ENCODE measurements around the gene POTEE. TPM values are rescaled to one million over a fixed set of nuclear protein-coding genes. Genes with fewer than 3 reads are reported as not detected.
"Not testable (repeated sequence)": the region's sequence is repeated elsewhere in the genome, so short reads cannot be mapped to it uniquely, and the experiment has no call there.

The POTEE gene
- total RNA-seq = not detected

DNA sequence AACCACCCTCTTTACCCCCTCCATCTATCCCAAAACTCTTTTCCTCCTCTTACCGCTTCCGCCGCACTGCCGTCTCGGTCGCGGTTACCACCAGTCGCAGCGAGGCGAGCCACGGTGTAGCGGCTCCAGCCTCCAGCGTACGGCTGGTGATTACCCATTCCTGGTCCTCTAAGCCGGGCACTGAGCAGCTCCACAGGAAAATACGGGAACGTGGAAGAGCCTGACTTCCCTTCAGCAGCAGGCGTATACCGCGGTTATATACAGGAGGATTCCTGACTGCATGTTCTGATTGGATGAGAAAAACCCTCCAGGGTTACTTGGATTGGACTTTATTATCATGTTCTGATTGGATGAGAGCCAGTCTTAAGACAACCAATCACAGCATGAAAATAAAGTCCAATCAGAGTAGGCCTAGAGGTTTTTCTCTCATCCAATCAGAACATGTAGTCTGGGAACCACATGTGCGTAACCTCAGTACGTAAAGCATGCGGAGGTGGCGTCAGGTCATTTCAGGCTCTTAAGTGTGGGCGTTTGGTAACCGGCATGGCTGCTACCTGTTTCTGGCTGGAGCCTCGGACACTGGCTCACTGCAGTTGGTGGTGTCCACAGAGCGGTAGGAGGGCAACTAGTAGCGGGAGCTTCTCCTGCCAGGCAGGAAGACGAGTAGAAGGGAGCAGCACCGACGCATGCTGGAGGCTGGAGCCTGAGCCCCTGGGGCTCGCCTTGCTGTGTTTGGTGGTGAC lies at the start of gene POTEE:
Gene POTEE, plus strand, starts transcription at position 507 of the 743 bp plus-strand sequence. CDS start 8,867 bp downstream, outside the sequence.
- intact Hi-C loops (cut with DNase I); DNase-seq; H3K9me3 ChIP-seq; H3K27me3 ChIP-seq; H3K27ac ChIP-seq; H3K36me3 ChIP-seq (replicated peaks in 1 of 2; ENCODE audit: insufficient read depth in 1 of 2, low read depth in 2 of 2); H3K4me3 ChIP-seq; H3K4me1 ChIP-seq; ATAC-seq: not testable (repeated sequence)
- WGBS, 2 donors = 90 to 93% methylated on average over 19 to 20 of the region's 33 CpGs

DNA sequence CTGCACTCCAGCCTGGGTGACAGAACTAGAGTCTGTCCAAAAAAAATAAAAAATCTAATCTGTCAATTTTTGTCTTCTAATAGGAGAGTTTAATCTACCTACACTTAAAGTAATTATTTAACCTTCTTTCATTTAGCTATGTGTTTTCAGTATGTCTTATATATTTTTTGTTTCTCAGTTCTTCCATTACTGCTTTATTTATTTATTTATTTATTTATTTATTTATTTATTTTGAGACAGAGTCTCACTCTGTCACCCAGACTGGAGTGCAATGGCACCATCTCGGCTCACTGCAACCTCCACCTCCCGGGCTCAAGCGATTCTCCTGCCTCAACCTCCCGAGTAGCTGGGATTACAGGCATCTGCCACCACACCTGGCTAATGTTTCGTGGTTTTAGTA lies 43.8 kb upstream of the POTEE start:
- DNase-seq; H3K4me1 ChIP-seq; H3K4me3 ChIP-seq; H3K9me3 ChIP-seq; H3K36me3 ChIP-seq (replicated peaks in 1 of 2; ENCODE audit: insufficient read depth in 1 of 2, low read depth in 2 of 2); ATAC-seq; H3K27ac ChIP-seq; intact Hi-C loops (cut with DNase I); H3K27me3 ChIP-seq: not testable (repeated sequence)
- WGBS, 2 donors = 86 to 93% methylated on average over 5 of the region's 5 CpGs

DNA sequence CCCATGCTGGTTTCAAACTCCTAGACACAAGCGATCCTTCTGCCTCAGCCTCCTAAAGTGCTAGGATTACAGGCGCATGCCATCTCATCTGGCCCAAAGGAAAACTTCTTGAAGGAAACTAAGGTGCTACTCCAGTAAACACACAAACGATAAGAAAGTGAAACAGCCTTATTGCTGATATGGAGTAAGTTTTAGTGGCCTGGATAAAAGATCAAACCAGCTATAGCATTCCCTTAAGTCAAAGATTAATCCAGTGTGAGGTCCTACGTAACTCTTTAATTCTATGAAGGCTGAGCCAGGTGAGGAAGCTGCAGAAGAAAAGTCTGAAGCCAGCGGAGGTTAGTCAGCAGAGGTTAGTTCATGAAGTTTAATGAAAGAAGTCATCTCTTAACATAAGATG lies 40.8 kb upstream of the POTEE start:
- H3K4me3 ChIP-seq = no peak overlapping the region
- no peak for ATAC-seq
- no peaks in the 10 kb centered on the region for H3K9me3 ChIP-seq

DNA sequence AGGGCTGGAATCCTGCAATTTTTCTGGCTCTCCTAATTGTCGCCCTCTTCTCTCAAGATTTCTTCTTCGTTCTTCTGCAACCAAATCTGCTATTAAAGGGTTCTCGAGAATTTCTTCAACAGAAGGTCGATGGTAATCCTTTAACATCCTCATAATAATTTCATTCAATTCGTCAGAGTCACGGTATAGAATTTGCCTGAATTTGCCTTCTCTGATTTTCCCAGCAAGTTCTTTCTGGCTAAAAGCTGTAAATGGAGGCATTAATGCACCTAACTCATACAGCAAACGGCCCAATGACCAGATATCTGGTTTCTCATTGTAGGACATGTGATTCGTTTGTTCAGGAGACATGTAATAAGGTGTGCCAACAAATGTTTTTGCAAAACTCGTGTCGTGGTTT lies 31.3 kb upstream of the POTEE start:
- 60 to 71% methylated on average over 10 of the region's 10 CpGs for WGBS, 2 donors
- not testable (repeated sequence) for ATAC-seq

More for the DNA sequence above, 40.8 kb upstream of the POTEE start:
- intact Hi-C loops (cut with DNase I) = no loop called here
- no peak for DNase-seq
- Histone ChIP-seq H3K27ac (no peak overlapping the region), H3K27me3 (no peaks in the 10 kb centered on the region), H3K4me1 (no peaks in the 10 kb centered on the region), H3K36me3 (replicated peaks in 1 of 2; ENCODE audit: insufficient read depth in 1 of 2, low read depth in 2 of 2) (no peaks in the 10 kb centered on the region)
- WGBS, 2 donors = 76 to 80% methylated on average over 5 of the region's 5 CpGs
- no peak for TF ChIP-seq POLR2A (IDR thresholded peaks at IDR 0.05)
- TF ChIP-seq, protein P1, sequence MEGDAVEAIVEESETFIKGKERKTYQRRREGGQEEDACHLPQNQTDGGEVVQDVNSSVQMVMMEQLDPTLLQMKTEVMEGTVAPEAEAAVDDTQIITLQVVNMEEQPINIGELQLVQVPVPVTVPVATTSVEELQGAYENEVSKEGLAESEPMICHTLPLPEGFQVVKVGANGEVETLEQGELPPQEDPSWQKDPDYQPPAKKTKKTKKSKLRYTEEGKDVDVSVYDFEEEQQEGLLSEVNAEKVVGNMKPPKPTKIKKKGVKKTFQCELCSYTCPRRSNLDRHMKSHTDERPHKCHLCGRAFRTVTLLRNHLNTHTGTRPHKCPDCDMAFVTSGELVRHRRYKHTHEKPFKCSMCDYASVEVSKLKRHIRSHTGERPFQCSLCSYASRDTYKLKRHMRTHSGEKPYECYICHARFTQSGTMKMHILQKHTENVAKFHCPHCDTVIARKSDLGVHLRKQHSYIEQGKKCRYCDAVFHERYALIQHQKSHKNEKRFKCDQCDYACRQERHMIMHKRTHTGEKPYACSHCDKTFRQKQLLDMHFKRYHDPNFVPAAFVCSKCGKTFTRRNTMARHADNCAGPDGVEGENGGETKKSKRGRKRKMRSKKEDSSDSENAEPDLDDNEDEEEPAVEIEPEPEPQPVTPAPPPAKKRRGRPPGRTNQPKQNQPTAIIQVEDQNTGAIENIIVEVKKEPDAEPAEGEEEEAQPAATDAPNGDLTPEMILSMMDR (IDR thresholded peaks at IDR 0.05) = no peak

DNA sequence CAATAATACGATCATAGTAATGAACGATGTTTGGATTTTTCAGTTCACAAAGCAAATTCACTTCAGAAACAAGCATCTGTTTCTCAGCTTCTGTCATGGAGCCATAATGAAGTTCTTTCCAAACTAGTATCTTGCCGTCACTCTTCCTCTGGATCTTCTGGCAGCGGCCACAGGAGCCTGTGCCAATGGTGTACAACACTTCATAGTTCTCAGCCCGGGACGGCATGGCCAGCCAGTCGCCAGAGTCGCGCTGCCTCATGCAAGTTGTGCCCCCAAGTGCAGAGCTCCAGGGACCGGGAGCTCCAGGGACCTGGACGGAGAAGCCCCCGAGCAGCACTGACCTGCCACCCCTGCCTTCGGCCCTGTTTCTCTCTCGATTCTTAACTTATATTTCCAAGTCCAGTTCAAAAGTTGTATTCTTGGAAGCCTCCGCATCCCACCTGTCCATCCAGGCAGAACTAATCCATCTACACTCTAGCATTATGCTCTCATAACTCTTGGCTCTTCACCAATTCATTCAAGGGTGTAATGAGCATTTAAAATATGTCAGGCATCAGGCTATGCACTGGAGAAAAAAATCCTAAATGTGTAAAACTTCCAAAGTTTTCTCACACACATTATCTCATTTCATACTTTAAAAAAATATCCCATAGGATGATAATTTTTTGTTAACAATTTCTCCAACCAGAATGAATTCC lies 30.5 kb upstream of the POTEE start:
- DNase-seq; ATAC-seq; intact Hi-C loops (cut with DNase I); H3K27ac ChIP-seq; H3K36me3 ChIP-seq (replicated peaks in 1 of 2; ENCODE audit: insufficient read depth in 1 of 2, low read depth in 2 of 2); H3K4me1 ChIP-seq; H3K4me3 ChIP-seq; H3K9me3 ChIP-seq; H3K27me3 ChIP-seq: not testable (repeated sequence)
- 79 to 83% methylated on average over 14 to 15 of the region's 15 CpGs for WGBS, 2 donors

More for the DNA sequence above, 31.3 kb upstream of the POTEE start:
- H3K9me3 ChIP-seq; H3K4me1 ChIP-seq; H3K27me3 ChIP-seq; DNase-seq; intact Hi-C loops (cut with DNase I); H3K27ac ChIP-seq; H3K36me3 ChIP-seq (replicated peaks in 1 of 2; ENCODE audit: insufficient read depth in 1 of 2, low read depth in 2 of 2); H3K4me3 ChIP-seq: not testable (repeated sequence)

DNA sequence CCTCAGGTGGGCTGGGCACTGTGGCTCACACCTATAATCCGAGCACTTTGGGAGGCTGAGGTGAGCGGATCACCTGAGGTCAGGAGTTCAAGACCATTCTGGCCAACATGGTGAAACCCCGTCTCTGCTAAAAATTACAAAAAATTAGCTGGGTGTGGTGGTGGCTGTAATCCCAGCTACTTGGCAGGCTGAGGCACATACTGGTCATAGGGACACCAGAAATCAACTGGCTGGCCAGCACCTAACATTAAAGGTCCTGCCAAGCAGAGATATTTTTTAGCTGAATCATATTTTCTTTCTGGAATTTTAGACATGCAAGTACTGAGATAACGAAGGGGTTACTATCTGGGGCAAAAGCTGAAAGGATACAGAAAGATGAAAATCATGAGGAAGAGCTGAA lies 27.9 kb upstream of the POTEE start:
- H3K9me3 ChIP-seq; DNase-seq; H3K4me3 ChIP-seq; H3K4me1 ChIP-seq; H3K27ac ChIP-seq; H3K36me3 ChIP-seq (replicated peaks in 1 of 2; ENCODE audit: insufficient read depth in 1 of 2, low read depth in 2 of 2); H3K27me3 ChIP-seq; intact Hi-C loops (cut with DNase I); ATAC-seq: not testable (repeated sequence)
- 63 to 64% methylated on average over 4 of the region's 4 CpGs for WGBS, 2 donors

DNA sequence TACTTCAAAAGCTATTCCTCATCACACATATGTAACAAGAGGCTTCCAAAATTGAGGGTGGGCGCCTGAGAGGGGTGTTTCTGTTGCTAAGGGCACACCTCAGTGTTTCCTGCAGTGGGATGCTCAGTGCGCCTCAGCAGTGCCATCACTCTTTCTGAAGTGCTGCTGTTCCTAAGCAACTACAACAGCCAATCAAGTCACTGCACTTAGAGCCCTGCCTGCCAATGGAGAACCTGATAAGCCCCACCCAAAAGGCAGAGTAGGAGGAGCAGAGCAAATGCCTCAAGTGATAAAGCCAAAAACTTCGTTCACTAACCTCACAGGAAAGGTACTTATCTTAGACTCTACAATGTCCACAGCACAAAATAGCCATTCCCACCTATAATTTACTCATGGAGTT lies 15.9 kb upstream of the POTEE start:
- H3K4me3 ChIP-seq; H3K27ac ChIP-seq; H3K27me3 ChIP-seq; H3K36me3 ChIP-seq (replicated peaks in 1 of 2; ENCODE audit: insufficient read depth in 1 of 2, low read depth in 2 of 2); DNase-seq; H3K4me1 ChIP-seq; ATAC-seq; intact Hi-C loops (cut with DNase I); H3K9me3 ChIP-seq: not testable (repeated sequence)
- 25 to 27% methylated on average over 3 of the region's 3 CpGs for WGBS, 2 donors

DNA sequence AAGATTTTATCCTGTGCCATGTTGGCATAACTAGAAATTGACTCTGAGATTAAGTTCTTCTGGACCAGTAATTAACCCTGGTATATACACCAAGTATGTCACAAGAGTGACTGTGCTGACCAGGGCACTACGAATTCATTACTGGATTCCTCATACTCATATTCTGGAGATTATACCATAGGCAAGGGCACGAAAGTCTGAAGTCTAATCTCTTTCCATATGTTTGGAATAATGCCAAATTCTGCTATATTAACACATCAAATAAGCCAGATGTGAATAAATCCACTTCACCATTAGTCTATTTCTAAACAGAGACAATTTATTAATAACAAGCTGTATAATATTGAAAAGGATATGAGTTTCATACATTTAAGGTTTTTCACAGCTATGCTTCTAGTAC lies 13.2 kb upstream of the POTEE start:
- ATAC-seq; intact Hi-C loops (cut with DNase I); H3K9me3 ChIP-seq; H3K27me3 ChIP-seq; H3K36me3 ChIP-seq (replicated peaks in 1 of 2; ENCODE audit: insufficient read depth in 1 of 2, low read depth in 2 of 2); H3K27ac ChIP-seq; H3K4me3 ChIP-seq; H3K4me1 ChIP-seq; DNase-seq: not testable (repeated sequence)
- 47 to 55% methylated on average over 2 of the region's 2 CpGs for WGBS, 2 donors

Measured in body of pancreas (tissue), 4 donors.